GM12865 (cell line): Measurements from ENCODE around the gene SCAF1.
"Not testable (repeated sequence)": the region's sequence is repeated elsewhere in the genome, so short reads cannot be mapped to it uniquely, and the experiment has no call there.

Experiments used
- DNase-seq: peaks from one replicate; pipeline ENCODE4 v3.0.0; 2010; ENCODE audit warnings: low read depth
- H3K4me3 ChIP-seq: 2 replicates; pipeline ENCODE4 v1.5.1; 2011; ENCODE audit warnings: mild to moderate bottlenecking, low read depth, low read length, control low read depth
- TF ChIP-seq, protein P1 (sequence below): IDR thresholded peaks from 2 replicates; pipeline ENCODE4 v1.5.1; 2011; ENCODE audit warnings: low read length, control low read depth, low read depth, inconsistent platforms; ENCODE audit not compliant: insufficient read depth; ENCODE audit errors: missing control alignments

SCAF1 gene

DNA sequence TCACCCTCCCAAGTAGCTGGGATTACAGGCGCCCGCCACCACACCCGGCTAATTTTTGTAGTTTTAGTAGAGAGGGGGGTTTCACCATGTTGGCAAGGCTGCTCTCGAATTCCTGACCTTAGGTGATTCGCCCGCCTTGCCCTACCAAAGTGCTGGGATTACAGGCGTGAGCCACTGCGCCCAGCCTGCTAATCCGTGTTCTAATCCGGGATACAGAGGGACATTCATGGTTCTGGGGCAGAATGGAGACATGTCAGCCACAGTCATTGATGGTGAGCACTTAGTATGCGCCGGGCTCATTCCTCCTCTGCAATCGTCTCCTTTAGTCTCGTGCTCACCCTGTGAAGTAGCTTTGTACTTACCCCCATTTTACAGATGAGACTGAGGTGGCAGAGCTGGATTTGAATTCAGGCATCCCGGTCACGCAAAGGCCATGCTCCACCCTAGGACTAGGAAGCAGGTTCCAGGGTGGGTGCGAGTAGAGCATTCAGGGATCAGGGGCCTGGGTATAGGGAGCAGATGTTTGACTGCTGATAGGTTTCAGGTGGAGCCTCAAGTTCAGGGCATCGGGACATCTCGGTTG lies 10.3 kb upstream of the SCAF1 start:
- TF ChIP-seq, protein P1, sequence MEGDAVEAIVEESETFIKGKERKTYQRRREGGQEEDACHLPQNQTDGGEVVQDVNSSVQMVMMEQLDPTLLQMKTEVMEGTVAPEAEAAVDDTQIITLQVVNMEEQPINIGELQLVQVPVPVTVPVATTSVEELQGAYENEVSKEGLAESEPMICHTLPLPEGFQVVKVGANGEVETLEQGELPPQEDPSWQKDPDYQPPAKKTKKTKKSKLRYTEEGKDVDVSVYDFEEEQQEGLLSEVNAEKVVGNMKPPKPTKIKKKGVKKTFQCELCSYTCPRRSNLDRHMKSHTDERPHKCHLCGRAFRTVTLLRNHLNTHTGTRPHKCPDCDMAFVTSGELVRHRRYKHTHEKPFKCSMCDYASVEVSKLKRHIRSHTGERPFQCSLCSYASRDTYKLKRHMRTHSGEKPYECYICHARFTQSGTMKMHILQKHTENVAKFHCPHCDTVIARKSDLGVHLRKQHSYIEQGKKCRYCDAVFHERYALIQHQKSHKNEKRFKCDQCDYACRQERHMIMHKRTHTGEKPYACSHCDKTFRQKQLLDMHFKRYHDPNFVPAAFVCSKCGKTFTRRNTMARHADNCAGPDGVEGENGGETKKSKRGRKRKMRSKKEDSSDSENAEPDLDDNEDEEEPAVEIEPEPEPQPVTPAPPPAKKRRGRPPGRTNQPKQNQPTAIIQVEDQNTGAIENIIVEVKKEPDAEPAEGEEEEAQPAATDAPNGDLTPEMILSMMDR: no peak
- H3K4me3 ChIP-seq: no peak overlapping the region
- no peak for DNase-seq

GRCh38 chr19:49632576-49632975 lies 9.4 kb upstream of the SCAF1 start:
- TF ChIP-seq, protein P1: no peak
- H3K4me3 ChIP-seq: no peak overlapping the region
- DNase-seq: no peak

- not testable (repeated sequence) for DNase-seq, H3K4me3 ChIP-seq
These were observed 8.7 kb upstream of the SCAF1 start for GRCh38 chr19:49633273-49633672.

- no peak for DNase-seq
- no peak overlapping the region for H3K4me3 ChIP-seq
- TF ChIP-seq, protein P1: no peak
These were observed 6.3 kb upstream of the SCAF1 start for GRCh38 chr19:49635530-49636232.

GRCh38 chr19:49636233-49636932 lies 5.6 kb upstream of the SCAF1 start:
- TF ChIP-seq, protein P1: no peak
- DNase-seq: no peak
- no peak overlapping the region for H3K4me3 ChIP-seq

- H3K4me3 ChIP-seq: no peak overlapping the region
- DNase-seq: no peak
- TF ChIP-seq, protein P1: no peak
These were observed 3.9 kb upstream of the SCAF1 start for GRCh38 chr19:49637821-49638738.
